Muscle of leg (tissue), 11 donors: ENCODE results near the gene CD320. TPM values are rescaled to one million over a fixed set of nuclear protein-coding genes. Genes with fewer than 3 reads are reported as not detected.
A peak's percentile ranks its signal among the peaks of the same experiment; 100 is the strongest.

ENCODE experiments used
- DNase-seq: peaks from one replicate; pipeline ENCODE4 v3.0.0; 2013
- H3K27ac ChIP-seq: one replicate; pipeline ENCODE4 v1.5.1; 2013; ENCODE audit warnings: mild to moderate bottlenecking, low read length, control low read depth
- H3K27me3 ChIP-seq: one replicate; pipeline ENCODE4 v1.6.1; 2013; ENCODE audit warnings: low read length; ENCODE audit not compliant: control insufficient read depth, insufficient read depth
- H3K36me3 ChIP-seq: one replicate; pipeline ENCODE4 v1.6.1; 2013; ENCODE audit warnings: low read length; ENCODE audit not compliant: control insufficient read depth, insufficient read depth
- H3K4me1 ChIP-seq: one replicate; pipeline ENCODE4 v1.6.1; 2013; ENCODE audit warnings: low read length; ENCODE audit not compliant: control insufficient read depth, insufficient read depth
- H3K4me3 ChIP-seq: one replicate; pipeline ENCODE4 v1.5.1; 2013; ENCODE audit warnings: low read length, control low read depth
- H3K9me3 ChIP-seq: replicated peaks from 2 replicates; pipeline ENCODE4 v1.6.1; 2013; ENCODE audit warnings: low read depth, low read length; ENCODE audit not compliant: control insufficient read depth
- WGBS: methylation state at CpG from one replicate; pipeline ENCODE4 v1.1.5; 2013; ENCODE audit warnings: missing lambda C conversion rate; ENCODE audit not compliant: insufficient coverage; 5-methylcytosine and 5-hydroxymethylcytosine counted together
- polyA plus RNA-seq, 8 donors: library from polyadenylated mRNA; unstranded; fragments of 120-200 nt; gene quantifications; one replicate each; pipeline versions ENCODE4 v1.2.1 to v1.2.3, GENCODE V29; 2013; ENCODE audit warnings: inconsistent platforms in 1 of 8, low replicate concordance in 1 of 8; ENCODE audit not compliant: insufficient read length in 8 of 8, insufficient read depth in 1 of 8
- total RNA-seq: library from RNA; stranded (reverse); fragments of 120-200 nt; gene quantifications from one replicate; pipeline ENCODE4 v1.2.4, GENCODE V29; 2013

CD320 gene
- total and polyA plus RNA-seq, 9 donors = 18.7 to 27.9 (median 23.4) TPM

DNA sequence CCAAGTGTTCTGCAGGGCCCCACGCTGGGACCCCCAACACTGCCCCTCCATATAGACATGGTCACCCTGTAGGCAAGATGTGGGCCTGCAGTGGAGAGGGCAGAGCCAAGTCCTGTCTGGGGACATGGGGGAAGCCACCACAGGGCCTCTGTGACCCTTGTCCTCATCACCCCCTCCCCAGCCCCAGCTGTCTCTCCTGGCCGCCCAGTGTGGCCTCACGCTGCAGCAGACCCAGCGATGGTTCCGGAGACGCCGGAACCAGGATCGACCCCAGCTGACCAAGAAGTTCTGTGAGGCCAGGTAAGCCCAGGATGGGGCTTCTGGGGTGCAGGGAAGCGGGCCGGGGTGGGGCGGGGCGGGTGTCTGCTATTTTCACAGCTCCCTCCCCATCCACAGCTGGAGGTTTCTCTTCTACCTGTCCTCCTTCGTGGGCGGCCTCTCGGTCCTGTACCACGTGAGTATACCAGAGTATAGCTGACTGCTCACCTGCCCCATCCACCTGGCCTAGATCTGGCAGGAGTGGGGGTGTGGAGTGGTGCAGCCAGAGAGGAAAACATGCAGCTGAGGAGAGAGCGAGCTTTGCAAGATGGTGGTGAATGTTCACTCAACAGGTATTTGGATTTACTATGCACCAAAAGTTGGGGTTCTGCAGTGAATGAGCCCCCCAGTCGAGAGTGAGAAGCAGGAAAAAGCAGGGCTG, 52.6 kb downstream of the CD320 start:
- Histone ChIP-seq H3K27me3 (no peaks in the 10 kb centered on the region), H3K36me3 (peaks cover 40% of the 10 kb centered on the region), H3K4me1 (peaks cover 7% of the 10 kb centered on the region), H3K4me3 (no peak overlapping the region), H3K9me3 (no peaks in the 10 kb centered on the region), H3K27ac (no peak overlapping the region)
- 89% methylated on average over 11 of the region's 18 CpGs for WGBS
- no peak for DNase-seq

DNA sequence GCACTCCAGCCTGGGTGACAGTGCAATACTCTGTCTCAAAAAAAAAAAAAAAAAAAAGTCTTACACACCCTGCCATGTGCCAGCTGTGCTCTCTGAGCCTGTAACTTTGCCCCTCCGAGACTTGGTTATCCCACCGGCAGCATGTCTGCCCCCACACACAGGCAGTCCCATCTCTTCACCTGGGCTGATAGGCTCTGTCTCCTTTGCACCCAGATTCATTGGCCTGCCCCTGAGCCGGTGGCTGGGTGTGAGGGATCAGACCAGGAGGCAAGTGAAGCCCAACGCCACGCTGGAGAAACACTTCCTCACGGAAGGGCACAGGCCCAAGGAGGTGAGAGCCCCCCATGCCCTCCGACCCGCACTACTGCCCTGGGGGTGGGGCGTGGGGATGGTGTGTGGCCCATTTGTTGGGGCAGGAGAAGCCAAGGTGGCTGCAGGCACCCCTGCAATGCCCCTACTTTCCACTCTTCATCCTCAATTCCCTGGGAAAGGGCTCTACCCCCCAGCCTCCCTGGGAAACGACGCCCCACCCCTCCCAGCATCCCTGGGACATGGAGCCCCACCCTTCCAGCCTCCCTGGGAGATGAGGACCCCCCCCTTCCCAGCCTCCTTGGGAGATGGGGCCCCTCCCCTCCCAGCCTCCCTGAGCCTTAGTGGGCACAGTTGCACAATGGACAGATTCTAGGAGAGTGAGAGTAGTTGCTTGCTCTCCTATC, 53.7 kb downstream of the CD320 start:
- peaks cover 7% of the 10 kb centered on the region for H3K4me1 ChIP-seq
- no peak for DNase-seq
- WGBS = 91% methylated on average over 6 of the region's 11 CpGs
- peaks cover 36% of the 10 kb centered on the region for H3K36me3 ChIP-seq
- no peak overlapping the region for H3K4me3 ChIP-seq
- H3K27ac ChIP-seq = no peak overlapping the region
- no peaks in the 10 kb centered on the region for H3K9me3 ChIP-seq
- no peaks in the 10 kb centered on the region for H3K27me3 ChIP-seq

DNA sequence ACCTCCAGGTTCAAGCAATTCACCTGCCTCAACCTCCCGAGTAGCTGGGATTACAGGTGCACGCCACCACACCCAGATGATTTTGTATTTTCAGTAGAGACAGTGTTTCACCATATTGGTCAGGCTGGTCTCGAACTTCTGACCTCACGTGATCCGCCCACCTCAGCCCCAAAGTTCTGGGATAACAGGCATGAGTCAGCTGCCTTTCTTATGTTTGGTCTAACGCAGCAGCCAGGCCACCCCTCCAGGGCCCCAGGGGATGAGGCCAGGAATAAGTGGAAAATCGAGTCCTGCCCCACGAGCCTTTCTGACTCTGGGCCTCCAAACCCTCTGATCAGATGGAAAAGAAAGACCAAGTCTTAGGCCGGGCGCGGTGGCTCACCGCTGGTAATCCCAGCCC, 54.5 kb downstream of the CD320 start:
- H3K27me3 ChIP-seq = no peaks in the 10 kb centered on the region
- H3K4me1 ChIP-seq = peaks cover 7% of the 10 kb centered on the region
- H3K27ac ChIP-seq = no peak overlapping the region
- H3K4me3 ChIP-seq = no peak overlapping the region
- DNase-seq = no peak
- 87% methylated on average over 9 of the region's 12 CpGs for WGBS
- H3K9me3 ChIP-seq = no peaks in the 10 kb centered on the region
- H3K36me3 ChIP-seq = peaks cover 32% of the 10 kb centered on the region

DNA sequence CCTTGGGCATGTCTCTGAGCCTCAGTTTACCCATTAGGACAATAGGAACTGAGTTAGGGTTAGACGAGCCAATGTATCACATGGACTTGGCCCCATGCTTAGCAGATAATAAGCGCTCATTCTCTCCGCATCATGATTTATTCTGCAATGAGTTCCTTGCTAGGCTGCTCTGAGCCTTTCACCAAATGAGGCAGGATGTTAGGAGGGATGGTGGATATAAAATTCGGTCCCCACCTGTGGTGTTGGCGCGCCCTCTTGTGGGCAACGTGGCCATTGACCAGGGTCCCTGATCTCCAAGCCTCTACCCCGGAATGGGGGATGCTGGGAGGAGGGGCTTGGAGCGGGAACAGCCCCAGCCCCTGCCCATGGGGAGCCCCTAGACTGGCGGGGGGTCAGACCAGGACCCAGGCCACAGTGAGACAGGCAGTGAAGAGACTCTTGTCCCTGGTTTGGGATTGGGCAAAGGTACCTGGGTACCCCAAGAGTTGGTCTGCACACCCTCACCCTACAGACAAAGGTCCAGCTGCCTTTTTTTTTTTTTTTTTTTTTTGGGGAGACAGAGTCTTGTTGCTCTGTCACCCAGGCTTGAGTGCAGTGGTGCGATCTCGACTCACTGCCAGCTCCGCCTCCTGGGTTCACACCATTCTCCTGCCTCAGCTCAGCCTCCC, 55.1 kb downstream of the CD320 start:
- Histone ChIP-seq H3K27me3 (no peaks in the 10 kb centered on the region), H3K9me3 (no peaks in the 10 kb centered on the region), H3K4me1 (peaks cover 7% of the 10 kb centered on the region), H3K27ac (no peak overlapping the region), H3K4me3 (no peak overlapping the region), H3K36me3 (peaks cover 31% of the 10 kb centered on the region)
- peak; percentile 87 for DNase-seq
- WGBS = 30% methylated on average over 10 of the region's 13 CpGs

Other genes with a start within 250 kb of the CD320 start
- 4.8 TPM for gene FBN3, start 158.8 kb downstream of the CD320 start, total RNA-seq
- 10 to 100 TPM in 6 of 8 donors, 1 to 10 TPM in 2; 7.5 to 17.7 (median 13.5) TPM for gene FBN3, start 158.8 kb downstream of the CD320 start, polyA plus RNA-seq
- 15.6 TPM for gene CERS4, start 99.0 kb downstream of the CD320 start, total RNA-seq
- 10 to 100 TPM; 11.7 to 24.1 (median 16.3) TPM for gene CERS4, start 99.0 kb downstream of the CD320 start, polyA plus RNA-seq
- 54.7 TPM for gene NDUFA7, start 13.0 kb upstream of the CD320 start, total RNA-seq
- gene NDUFA7, start 13.0 kb upstream of the CD320 start, polyA plus RNA-seq = 10 to 100 TPM; 17.2 to 53.6 (median 37.1) TPM
- 1,487 TPM for gene RPS28, start 13.1 kb upstream of the CD320 start, total RNA-seq
- 100 to 1,000 TPM; 640 to 903 (median 690) TPM for gene RPS28, start 13.1 kb upstream of the CD320 start, polyA plus RNA-seq
- gene KANK3, start 34.9 kb upstream of the CD320 start, total RNA-seq = 12.4 TPM
- gene KANK3, start 34.9 kb upstream of the CD320 start, polyA plus RNA-seq = 10 to 100 TPM in 6 of 8 donors, 1 to 10 TPM in 2; 9.4 to 18.9 (median 12.1) TPM
- gene ANGPTL4, start 55.8 kb upstream of the CD320 start, total RNA-seq = 1.2 TPM
- 1 to 10 TPM; 1.3 to 2.2 (median 1.9) TPM for gene ANGPTL4, start 55.8 kb upstream of the CD320 start, polyA plus RNA-seq
- 9.5 TPM for gene RAB11B, start 82.0 kb upstream of the CD320 start, total RNA-seq
- gene RAB11B, start 82.0 kb upstream of the CD320 start, polyA plus RNA-seq = 10 to 100 TPM; 68.6 to 96.3 (median 79.6) TPM
- gene MARCHF2, start 104.9 kb upstream of the CD320 start, total RNA-seq = 19.7 TPM
- 10 to 100 TPM; 14.1 to 17.7 (median 15.9) TPM for gene MARCHF2, start 104.9 kb upstream of the CD320 start, polyA plus RNA-seq
- gene HNRNPM, start 136.6 kb upstream of the CD320 start, total RNA-seq = 43.2 TPM
- 100 to 1,000 TPM; 193 to 262 (median 219) TPM for gene HNRNPM, start 136.6 kb upstream of the CD320 start, polyA plus RNA-seq
- gene PRAM1, start 194.3 kb upstream of the CD320 start, total RNA-seq = 0.31 TPM
- gene PRAM1, start 194.3 kb upstream of the CD320 start, polyA plus RNA-seq = 1 to 10 TPM in 7 of 8 donors, under 1 TPM in 1; 0.86 to 2.1 (median 1.7) TPM
- gene ZNF414, start 205.8 kb upstream of the CD320 start, total RNA-seq = 2.8 TPM
- gene ZNF414, start 205.8 kb upstream of the CD320 start, polyA plus RNA-seq = 10 to 100 TPM; 13.5 to 19.0 (median 15.3) TPM